EH (cell line): ENCODE measurements around the gene TEDC2.
A peak's percentile ranks its signal among the peaks of the same experiment; 100 is the strongest.
"Not testable (repeated sequence)": the region's sequence is repeated elsewhere in the genome, so short reads cannot be mapped to it uniquely, and the experiment has no call there.

ENCODE experiments used
- DNase-seq: peaks from one replicate; pipeline ENCODE4 v3.0.0-alpha.2; 2015; ENCODE audit warnings: low read depth

TEDC2 gene

DNA sequence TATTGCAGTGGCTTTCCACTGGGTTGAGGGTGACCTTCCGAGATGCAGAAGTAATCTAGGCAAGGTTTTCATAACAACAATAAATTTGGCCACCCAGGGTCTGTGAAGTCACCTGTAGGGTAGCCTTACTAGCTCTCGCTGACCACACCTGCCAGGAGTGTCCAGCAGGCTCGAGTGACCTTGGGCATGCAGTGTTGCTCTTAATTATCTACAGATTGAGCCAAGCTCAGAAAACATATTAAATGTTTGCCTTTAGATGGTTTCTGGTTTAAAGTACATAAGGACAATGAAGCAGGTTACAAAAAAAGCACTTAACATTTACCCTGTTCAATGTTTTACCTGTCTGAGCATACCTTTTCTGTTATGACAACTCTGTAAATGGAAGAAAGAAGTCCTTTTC, 16.8 kb downstream of the TEDC2 start:
- no peak for DNase-seq

DNA sequence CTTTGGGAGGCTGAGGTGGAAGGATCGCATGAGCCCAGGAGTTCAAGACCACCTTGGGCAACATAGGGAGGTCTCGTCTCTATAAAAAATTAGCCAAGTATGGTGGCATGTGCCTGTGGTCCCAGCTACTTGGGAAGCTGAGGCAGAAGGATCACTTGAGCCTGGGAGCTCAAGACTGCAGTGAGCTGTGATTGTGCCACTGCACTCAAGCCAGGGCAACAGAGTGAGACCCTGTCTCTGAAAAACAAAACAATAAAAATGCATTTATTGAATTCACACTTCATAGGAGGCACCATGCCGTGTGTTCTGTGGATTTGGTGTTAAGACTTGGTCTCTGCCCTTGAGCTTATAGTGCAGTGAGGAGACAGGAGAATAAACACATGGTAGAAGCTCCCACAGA, 17.4 kb downstream of the TEDC2 start:
- DNase-seq, result no peak

DNA sequence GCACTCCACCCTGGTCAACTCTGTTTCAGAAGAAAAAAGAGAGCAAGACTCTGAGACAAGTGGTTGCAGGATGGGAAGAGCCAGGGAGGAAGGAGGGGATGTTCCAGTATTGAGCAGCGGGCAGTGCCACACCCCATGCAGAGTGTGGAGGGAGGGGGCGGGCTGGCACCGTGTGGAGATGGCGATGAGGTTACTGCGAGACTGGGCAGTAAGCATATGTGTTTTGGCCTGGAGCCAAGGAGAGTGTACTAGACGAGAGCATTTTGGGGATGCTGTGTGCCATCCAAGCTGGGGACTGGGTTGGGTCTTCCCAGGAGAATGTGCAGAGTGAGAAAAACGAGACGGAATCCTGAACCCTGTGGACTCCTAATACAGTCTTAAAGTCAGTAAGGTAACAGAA, 18.4 kb downstream of the TEDC2 start:
- DNase-seq, result no peak

DNA sequence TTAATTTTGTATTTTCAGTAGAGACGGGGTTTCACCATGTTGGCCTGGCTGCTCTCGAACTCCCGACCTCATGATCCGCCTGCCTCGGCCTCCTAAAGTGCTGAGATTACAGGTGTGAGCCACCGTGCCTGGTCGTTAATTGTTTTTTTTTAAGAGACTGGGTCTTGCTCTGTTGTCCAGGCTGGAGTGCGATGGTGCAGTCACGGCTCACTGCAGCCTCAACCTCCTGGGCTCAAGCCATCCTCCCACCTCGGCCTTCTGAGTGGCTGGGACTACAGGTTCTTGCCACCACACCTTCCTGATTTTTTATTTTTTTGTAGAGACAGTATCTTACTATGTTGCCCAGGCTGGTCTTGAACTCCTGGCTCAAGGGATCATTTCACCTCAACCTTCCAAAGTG, 20.1 kb downstream of the TEDC2 start:
- DNase-seq, result not testable (repeated sequence)

DNA sequence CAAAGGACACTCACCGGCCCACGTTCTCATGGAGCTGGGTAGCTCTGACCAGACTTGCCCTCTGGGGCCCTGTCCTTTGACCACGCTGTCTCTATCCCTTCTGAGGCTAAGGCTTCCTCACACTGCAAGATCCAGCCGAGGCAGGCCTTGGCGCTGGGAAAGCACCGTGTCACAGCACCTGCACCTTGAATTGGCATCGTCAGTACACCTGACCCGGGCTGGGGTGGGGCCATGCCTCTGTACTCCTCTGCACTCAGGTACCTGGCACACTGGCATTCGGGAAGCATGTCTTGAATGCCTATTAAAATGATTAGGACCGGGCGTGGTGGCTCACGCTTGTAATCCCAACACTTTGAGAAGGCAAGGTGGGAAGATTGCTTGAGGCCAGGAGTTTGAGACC, 21.0 kb downstream of the TEDC2 start:
- DNase-seq, result no peak

DNA sequence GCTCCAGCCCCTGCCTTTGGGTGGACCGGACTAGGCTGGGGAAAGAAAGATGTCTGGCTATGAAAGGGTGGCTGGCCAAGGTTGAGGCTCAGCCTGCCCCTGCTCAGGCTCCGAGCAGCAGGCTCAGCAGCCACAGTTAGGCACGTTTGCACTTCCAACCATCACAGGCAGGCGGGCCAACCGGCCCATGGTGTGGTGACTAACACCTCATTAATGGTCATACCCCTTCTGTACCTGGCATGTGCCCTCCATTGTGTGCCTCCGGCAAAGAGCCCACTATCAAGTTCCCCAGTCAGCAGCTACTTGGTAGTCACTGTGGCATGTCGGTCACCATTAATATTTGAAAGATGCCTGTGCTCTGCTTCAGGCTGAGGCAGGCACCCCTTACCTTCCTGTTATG, 21.8 kb downstream of the TEDC2 start:
- no peak for DNase-seq

DNA sequence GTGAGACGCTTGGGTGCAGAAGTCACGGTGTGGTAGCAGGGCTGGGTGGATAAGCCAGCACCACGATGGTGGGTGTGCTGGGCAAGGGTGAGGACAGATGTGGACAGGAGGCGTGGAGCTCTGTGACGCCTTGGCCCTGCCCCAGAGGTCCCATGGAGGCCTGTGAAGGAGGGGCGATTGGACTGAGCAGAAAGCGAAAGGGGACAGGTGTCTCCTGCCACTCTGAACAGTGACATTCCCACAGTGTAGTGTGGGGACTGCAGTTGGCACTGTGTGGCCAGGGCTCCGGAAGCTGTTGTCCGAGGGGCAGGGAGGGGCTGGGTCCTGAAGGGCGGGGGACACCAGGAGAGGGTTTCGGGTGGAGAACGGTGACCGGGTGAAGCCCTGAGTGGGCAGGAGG, 22.3 kb downstream of the TEDC2 start:
- DNase-seq, result no peak

DNA sequence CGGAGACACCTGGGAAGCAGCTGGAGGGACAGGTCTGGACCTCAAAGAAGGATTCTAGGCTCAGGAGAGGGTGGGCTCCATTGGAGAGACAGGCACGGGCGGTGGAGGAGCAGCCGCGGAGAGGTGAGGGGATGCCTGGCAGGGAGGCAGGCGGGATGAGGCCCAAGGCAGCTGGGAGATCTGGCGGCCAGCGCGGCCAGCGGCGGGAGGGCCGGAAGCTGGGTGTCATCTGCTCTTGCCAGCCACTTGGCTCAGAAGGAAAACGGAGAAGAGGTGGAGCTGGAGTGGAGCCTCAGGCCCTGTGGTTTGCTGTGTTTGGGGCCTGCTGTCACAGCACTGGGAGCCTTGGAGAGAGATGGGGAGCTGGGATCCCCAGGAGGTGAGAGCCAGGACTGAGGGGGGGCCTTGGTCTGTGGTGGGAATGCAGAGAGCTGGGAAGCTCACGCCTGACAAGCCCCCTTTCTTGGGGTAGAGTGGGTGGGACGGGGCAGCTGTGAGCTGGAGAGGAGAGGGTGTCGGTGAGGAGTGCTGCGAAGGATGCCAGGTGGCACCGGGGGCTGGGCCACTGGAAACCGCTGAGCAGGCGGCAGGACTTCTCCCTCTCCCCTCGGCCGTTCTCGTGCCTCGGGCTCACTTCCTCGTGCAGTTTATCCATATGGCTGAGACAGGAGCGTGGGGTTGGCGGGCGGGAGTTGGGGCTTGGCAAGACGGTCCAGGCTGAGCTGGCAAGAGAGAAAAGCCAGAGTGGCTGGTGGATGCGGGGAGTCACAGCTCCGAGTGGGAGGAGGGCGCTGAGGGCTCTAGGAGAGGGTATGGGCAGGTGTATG, 23.0 kb downstream of the TEDC2 start:
- peak; percentile 86 for DNase-seq

DNA sequence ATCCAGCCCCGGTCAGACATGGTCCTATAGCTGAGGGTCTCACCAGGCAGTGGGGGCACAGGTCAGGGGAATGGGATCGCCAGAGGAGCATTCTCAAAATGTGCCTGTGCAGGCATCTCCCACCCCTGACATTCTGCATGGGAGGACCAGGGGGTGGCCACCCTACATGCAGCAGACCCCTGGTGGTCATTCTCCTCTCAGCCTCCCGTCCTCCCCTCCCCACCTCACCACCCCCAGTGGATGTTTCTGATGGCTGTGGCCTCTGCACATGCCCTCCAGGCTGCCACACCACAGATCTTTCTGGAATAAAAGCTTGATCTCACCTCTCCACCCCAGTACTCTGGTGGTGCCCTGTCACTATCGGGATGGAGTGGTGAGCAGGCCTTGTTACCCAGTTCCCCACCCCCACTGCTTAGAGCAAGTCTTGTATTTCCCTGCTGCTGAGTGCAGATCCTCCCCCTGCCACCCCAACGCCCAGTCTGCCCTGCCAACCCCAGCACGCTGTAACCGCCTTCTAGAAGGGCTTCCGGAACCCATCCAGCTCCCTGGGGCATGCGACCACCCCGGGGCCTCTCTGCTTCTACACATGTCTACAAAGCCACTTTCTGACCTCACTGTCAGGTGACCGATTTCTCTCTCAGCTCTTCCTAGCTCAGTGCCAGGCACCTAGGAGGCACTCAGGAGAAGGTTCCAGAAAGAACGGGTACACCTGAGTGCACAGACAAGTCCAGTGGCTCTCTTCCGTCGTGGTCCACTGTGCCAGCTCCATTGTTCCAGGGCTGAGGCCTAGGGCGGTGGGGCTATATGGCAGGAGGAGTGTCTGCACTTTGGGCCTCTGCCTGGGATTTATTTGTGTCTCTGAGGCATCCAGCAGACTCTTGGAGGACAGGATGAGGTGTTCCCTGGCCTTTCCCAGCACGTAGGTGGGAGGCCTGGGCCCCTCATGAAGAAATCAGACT, 24.3 kb downstream of the TEDC2 start:
- DNase-seq, result no peak

DNA sequence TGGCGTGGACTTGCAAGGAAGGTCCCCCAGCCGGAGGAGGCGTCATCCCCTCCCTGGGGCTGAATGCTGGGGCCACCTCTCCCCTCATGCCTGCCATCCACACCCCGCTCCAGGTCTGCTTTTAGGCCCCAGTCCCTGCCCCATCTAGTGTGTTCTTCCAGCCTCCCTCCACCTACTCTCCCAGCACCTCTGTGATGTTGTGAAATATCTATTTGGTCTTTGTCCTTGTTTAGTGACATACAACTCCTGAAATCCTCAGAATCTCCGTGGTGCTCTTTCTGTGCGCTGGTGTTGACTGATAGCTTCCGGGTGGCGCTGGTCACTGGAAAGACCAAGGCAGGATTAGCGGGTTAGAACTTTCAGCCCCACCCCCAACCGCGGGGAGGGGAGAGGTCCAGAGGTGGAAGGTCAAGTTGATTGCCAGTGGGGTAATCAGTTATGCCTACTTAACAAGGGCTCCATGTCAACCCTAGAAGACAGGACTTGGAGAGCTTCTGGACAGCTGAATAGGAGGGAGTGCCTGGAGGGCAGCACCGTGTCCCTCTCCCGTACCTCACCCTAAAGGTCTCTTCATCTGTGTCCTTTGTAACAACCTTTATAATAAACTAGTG, 25.1 kb downstream of the TEDC2 start:
- no peak for DNase-seq

DNA sequence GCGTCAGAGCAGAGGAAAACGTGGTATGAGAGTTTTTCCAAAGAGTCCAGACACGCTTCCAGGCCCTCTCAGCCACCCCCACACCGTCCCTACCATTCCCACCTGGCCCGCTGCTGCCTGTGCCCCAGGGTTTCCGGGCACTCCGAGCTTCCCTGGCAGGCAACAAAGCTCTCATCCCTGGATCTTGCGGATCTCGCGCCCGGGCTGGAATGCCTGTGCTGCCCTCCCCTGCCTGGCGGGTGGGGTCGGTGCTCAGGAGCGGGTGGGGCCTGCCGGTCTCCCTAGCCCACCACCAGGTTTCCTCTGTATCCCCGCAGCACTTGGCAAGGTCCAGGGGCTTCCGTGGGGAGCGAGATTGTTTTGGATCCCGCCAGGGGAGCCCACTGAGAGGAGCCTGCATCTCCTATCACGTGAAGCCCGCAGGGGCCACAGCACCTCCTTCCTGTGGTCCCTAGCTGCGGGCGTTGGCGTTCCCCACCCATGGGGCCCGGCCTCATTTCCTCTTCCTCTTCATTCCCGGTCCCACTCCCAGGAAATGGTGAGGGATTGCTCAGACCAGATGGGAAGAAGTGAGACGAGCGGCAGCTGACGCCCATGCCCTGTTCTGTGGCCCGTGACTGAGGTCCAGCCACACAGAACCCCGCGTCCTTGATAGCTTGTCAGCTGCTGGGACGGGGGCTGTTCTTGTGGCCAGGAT, 26.1 kb downstream of the TEDC2 start:
- DNase-seq, result no peak

DNA sequence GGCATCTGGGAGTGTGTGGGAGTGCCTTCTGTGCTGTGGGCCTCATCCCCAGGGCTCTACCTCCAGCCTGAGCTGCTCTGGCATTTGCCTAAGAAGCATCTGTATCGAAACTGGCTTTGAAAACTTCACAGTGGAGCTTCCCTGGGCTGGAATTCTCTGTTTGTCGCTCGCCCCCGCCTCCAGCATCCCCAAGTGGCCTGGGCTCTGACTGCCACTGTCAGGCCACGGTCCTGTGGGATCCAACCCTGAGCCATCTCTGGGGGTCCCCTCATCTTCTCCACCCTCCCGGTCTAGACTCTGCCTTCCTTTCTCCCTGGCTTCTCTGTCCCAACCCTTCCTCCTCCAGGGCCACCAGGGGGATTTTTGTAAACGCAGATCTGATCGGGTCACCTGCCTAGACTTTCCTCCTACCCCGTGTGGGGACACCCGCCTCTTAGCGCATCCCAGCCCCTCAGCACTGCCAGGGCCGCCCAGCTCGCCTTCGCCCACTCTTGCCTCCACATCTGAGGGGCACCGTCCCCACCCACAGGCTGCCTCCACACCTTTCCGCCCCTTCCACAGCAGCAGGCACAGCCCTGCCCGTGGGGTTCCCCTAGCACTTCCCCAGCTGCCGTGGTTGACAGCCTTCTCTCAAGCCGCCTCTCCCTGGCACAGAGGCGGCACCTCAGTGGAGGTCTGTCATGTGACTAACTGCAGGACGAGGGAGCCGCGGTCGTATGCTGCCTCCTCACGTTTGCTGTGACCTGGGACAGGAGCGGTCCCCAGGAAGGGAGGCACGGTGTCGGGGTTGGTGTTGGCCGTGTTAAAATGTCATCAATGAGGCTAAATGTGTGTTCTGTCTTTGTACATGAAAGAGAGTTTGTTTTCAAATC, 27.0 kb downstream of the TEDC2 start:
- peak; percentile 52 for DNase-seq

DNA sequence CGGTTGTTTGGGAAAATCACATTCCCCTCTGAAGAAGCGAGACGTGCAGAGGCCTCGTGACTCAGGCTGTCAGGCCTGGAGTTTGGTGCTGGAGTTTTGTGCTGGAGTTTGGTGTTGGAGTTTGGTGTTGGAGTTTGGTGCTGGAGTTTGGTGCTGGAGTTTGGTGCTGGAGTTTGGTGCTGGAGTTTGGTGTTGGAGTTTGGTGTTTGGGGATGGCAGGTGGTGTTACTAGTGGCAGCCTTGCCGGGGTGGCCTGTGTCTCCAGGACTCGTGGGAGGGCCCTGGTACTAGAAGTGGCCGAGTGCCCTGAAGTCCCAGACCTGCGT, 27.6 kb downstream of the TEDC2 start:
- DNase-seq, result no peak

DNA sequence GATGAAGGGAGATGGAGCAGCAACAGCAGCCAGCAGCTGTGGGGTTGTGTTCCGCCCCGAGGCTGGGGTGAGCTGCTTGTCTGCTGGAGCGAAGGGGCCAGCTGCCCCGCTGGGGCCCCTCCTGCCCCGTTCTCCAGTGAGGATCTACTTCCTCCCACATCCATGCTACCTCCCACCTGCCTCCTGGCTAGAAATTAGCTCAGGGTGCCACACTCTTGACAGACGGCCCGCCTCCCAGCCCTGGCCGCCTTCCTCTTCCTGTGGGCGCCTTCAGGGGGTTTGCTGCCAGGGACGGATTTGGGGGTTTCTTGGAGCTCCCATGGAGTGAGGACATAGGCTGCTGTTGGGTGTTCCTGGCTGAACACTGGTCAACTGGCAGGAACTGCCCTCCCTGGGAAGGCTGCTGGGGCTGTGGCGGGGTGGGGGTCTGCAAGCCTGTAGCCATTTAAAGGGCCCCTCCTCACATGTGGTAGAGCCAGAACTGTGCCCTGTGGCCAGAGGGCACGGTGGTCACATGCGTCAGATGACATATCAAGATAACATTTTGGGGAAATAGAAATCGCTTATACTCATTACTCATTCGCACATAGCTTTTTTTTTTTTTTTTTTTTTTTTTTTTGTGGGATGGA, 28.1 kb downstream of the TEDC2 start:
- no peak for DNase-seq

DNA sequence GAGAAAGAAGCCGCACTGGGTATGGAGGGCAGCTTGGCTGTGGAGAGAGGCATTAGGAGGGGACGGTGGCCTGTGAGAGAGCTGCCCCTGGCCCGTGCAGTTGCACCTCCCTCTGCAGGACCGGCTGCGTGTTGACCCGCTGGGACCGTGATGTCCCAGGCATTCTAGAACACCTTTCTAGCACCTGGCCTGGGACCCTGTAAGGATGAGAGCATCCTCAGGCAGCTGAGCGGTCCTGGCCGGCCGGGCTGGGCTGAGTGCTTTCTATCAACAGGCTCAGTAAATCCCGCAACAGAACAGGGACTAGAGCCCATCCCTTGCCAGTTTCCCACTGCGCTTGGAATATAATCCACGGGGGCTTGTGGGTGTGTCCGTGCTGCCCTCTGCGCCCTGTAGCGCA, 29.7 kb downstream of the TEDC2 start:
- DNase-seq, result no peak

DNA sequence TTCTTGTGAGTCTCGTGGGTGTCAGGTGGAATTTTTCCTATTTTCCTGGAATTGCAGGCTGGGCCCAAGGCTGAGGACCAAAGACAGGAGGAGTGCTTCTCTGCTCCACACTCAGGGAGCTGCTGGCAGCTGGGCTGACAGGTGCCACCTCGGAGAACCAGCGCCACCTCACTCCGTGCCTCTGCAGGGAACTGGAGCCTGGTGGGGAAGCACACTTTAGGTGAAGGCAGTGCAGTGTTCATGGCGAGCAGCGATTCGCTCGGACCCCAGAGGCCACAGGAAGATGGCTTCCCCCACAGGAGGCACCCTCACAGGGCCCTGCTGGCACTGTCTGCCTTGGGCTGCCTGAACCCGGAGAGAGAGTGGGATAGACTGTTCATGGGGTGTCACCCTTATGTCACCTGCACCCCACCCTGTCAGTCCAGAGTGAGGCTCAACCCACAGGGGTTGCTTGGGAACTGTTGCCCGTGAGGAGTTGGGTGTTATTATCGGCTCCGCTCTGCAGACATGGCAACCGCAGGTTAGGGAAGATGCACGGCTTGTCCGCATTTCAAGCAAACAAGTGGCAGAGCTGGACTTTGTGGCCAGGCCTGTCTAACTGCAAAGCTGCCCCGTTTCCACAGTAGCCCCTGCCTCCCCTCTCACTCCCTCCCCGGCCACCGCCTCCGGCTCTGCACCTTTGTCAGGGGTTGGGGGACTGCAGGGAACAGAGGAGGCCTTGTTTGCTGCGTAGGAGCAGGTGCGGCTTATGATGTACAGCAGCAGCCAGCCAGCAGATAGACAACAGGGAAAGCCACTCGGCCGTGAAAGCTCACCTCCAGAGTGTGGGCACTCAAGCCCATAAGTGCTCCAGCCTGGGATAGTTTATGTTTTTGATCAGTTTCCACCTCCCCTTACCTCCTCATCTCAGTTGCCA, 30.5 kb downstream of the TEDC2 start:
- DNase-seq, result no peak

DNA sequence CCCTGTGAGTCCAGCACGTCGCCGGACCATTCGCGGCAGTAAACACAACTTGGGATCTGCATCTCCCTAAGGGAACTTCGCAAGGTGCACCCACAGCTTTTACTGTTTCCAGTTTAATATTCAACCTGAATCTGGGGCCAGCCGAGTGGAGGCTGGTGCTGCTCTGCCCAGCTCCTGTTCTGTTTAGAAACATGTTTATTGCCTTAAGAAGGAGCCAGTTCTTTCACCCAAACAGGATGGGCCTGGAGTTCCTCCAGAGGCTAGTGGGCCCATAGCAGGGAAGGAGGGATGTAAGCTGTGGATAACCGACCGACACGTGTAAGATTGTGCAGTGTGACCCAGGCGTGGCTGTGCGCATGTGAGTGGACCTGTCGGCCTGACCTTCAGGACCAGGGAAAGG, 32.4 kb downstream of the TEDC2 start:
- no peak for DNase-seq

DNA sequence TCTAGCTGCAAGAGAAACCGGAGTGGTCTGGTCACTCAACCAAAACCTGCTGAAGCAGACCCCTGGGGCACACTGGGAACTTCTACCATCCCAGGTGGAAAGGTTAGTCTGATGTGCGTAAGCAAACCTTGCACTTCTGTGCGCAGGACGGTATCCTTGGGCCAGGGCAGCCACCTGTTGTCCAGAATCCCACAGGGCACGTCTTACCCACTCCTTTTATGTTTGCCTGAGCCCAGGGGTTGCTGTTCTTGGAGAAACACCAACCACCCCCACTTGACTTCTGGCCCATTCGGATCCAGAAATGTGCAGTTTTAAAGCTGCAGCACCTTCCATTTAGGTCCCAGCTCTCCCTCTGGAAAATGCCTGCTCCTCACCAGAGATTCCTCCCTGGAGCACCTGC, 33.7 kb downstream of the TEDC2 start:
- no peak for DNase-seq

DNA sequence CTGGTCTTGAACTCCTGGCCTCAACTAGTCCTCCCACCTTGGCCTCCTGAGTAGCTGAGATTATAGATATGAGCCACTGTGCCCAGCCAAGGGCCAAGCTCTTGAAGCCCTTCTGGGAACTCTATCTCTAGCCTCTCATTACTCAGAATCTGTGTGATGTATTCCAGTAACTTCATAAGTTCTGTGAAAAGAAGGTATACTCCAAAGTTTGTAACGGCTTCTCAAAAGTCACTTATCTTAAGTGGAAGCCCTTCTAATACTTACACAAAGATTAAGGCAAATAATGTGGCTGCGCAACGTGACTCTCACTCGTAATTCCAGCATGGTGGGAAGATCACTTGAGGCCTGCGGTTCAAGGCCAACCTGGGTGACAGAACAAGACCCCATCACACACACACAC, 34.7 kb downstream of the TEDC2 start:
- DNase-seq, result no peak

DNA sequence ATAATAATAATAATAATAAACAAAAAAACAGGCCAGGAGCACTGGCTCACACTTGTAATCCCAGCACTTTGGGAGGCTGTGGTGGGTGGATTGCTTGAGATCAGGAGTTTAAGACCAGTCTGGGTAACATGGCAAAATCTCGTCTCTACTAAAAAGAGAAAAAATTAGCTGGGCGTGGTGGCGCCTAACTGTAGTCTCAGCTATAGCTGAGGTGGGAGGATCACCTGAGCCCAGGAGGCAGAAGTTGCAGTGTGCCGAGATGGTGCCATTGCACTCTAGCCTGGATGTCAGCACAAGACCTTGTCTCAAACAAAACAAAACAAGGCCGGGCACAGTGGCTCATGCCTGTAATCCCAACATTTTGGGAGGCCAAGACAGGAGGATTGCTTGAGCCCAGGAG, 35.1 kb downstream of the TEDC2 start:
- DNase-seq, result no peak
